GM18502 (cell line): ENCODE measurements around the gene HOXD13.

Source experiments
- ATAC-seq: cut with Tn5 transposase; IDR thresholded peaks from one replicate; pipeline ENCODE4 v1.9.1; 2021; ENCODE audit warnings: mild to moderate bottlenecking; ENCODE audit not compliant: unreplicated experiment, poor library complexity

Gene HOXD13

GRCh38 chr2:176093145-176093897 is 800 bp downstream of the HOXD13 start:
- ATAC-seq: no peak

- no peak for ATAC-seq
These were observed 1.4 kb downstream of the HOXD13 start for GRCh38 chr2:176093898-176094249.

DNA sequence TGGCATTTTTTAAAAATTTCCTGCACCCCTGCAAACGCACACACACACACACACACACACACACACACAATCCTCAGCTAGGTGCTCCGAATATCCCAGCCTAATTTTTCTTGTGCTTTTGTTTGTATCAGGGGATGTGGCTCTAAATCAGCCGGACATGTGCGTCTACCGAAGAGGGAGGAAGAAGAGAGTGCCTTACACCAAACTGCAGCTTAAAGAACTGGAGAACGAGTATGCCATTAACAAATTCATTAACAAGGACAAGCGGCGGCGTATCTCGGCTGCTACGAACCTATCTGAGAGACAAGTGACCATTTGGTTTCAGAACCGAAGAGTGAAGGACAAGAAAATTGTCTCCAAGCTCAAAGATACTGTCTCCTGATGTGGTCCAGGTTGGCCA is 1.8 kb downstream of the HOXD13 start:
- no peak for ATAC-seq

GRCh38 chr2:176095421-176095820 is 2.9 kb downstream of the HOXD13 start:
- ATAC-seq: no peak

GRCh38 chr2:176096243-176096985 is 3.9 kb downstream of the HOXD13 start:
- ATAC-seq: no peak

DNA sequence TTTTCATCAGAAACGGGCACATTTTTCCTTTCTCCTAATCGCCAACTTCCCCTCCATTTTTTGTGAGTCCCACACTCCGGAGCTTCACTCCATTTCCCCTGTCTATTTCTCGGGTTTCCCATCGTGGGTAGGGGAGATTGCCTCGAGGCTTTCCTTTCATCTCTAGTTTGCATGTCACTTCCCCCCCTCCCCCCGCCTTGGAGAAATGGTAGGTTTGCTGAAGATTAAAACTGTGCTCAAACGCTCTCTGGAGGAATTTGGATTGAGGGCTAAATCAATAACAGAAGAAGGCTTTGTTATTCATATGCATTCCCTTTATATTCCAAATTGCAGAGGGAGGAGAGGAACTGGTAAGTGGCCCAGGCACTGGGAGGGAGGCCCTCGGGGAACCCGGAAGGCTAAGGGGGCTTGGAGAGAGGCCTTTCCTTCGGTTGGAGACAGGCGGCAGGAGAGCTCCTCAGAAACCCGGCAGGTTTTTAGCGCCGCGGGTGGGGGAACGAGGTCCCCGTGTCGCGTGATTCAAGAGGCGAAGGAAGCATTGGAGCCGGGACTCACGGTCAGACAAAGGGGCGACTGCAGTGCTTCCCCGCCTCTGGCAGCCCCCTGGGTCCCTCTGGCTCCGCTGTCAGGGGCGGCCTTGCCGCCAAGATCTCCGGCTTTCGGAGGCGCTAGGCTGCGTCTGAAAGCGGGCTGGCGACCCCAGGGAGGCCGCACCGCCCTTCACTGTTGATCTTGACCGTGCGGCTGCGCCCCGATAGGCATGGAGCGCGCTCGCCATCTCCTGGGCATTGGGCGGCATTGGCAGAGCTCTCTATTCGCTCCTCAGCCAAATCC is 4.7 kb downstream of the HOXD13 start:
- ATAC-seq: peak; percentile 79

DNA sequence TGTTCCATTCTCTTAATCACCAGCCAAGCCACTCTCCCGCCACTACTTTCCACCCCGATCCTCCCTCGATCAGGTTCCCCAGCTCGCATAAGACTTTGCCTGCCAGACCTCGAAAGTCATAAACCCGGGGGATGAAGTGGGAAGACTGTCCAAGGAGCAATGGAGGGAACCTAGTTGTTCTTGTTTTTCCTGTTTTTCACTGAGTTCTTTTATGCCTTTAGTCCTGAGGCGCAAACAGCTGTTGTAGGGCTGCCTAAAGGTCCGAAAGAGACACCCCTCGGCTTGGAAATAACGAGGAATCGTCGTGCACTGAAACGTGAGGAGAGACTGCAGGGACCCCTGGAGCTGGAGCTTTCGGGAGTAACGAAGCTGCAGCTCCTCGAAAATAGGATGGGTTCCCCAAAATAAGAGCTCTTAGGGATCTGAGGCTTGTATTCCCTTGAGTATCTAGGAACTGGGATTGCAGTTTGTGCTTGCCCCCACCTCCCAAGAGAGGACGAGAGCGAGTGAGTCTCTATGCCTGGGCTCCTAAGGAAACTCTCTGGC is 5.4 kb downstream of the HOXD13 start:
- no peak for ATAC-seq

DNA sequence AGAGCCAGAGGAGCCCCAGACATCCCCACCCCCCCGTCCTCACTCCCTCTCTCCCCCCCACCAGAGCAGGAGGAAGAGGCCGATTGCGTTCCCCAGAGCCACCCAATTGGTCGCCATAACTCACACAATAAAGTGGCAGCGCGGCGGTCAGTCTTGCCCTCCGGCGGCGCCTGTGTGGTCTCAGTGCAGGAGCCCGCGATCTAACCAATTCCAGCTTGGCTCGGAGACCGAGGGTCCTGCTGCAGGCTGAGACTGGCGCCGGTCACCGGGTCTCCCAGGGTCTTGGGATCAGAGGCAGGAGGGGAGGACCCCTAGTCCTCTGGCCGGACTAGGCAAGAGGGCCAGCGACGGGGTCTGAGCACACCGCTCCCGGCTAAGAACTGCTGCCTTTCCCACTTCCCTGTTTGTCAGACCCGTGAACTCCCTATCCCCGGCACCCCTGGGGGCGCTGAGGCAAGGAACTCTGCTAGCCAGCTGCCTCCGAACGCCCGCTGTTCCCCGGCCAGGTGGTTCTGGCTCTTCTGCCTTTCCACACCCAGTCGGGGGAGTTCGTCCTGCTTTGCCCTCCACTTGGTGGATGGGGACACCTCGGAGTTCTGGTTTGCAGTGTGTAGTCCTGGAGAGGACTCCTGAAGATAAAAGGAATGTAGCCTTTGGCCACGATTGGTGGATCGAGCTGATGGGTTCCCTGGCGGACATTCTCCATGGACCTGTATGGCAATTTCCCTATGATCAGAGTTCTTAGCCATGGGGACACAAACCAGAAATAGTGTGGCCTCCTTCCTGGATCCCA is 6.0 kb downstream of the HOXD13 start:
- ATAC-seq: no peak

GRCh38 chr2:176099159-176099727 is 6.7 kb downstream of the HOXD13 start:
- ATAC-seq: no peak

- ATAC-seq: no peak
These were observed 7.4 kb downstream of the HOXD13 start, which contains the start of gene HOXD12 for GRCh38 chr2:176099728-176100546. TSS of gene HOXD12 (plus strand) at chr2:176099795. CDS start at chr2:176099802, 7 bp downstream.

GRCh38 chr2:176100547-176101140 is 8.1 kb downstream of the HOXD13 start:
- no peak for ATAC-seq

- no peak for ATAC-seq
These were observed 8.8 kb downstream of the HOXD13 start for GRCh38 chr2:176101216-176101830.

DNA sequence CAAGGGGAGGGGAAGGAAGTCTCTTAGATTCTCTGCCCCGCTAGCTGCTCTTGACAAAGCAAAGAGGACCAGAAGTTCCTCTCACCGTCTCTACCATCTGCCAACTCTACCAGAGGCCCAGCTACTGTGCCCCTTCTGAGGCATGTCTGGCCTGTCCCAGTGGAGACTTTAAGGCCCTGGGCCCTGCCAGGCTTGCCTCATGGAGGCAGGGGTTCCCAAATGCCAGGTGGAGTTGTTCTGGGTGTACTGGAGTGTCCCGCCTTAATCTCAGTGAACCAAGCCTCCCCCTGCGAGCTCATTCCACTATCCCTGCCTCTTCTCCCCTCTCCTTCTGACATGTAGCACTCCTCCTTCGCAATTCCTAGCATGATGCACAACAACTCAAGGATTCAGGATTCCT is 9.3 kb downstream of the HOXD13 start:
- ATAC-seq: no peak

DNA sequence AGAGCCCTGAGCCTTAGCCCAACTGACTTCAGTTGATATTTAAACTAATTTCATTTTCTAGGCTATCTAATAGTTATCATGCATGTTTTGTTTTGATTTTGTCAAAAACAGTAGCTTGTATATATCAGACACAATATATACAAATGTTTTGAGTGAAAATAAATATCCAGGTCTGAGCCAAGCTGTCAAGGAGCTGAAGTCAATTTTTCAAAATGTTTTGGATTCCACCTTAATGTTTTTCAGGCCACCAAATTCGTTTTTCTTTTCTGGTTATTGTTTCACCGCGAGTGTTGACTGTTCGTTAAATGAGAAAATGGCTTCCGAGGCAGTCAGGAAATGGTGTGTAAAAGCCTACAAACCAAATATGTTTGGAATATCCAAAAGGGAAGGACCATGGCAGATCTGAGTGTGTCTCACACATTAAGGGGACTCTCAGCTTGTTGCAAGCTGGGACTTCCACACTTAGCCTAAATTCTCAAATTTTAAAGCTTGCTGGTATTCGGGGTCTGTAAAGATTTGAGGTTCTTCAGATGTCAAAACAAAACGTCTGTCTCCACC is 9.9 kb downstream of the HOXD13 start:
- no peak for ATAC-seq

DNA sequence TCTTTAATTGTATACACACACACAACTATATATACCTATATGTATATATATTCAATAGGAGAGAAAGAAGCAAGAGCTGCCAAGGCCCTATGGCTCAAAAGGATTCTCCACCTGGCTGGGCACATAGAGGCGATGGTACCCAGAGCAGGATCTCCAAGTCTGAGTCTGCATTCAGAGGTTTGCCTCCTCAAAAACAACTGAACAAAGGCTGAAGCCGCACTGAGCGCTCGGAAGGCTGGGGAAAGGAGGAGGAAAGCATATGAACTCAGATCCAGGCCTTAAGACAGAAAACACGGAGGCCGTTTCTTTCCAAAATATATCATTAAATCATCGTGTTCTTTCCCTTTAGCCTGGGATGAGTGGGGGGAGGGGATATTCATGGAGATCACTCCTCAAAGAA is 10.7 kb downstream of the HOXD13 start:
- no peak for ATAC-seq

DNA sequence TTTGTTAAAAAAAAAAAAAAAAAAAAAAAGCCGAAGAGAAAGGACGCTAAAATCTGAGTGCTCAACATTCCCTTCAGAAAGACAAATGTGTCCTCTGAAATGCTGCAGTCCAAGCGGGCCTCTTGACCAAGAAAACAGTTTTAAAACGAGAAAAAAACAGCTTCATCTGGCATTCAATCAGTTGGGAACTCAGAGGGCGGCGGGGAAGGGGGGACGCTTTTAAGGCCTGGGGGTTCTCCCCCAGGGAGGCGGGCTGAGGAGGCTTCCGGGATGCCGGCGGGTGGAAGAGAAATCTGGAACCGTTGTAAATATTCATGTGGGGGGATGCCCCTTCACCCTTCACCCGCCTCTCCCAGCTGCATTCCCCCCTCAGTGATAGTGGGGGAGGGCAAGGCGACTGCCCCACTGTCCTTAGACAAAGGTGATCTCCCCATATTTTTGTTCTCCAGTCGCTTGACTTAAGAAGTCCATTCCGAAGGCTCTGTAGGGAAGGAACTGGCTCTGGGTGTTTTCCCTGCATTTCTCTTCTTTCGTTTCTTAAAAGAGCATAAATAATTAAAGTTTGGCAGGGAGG is 11.3 kb downstream of the HOXD13 start:
- no peak for ATAC-seq

DNA sequence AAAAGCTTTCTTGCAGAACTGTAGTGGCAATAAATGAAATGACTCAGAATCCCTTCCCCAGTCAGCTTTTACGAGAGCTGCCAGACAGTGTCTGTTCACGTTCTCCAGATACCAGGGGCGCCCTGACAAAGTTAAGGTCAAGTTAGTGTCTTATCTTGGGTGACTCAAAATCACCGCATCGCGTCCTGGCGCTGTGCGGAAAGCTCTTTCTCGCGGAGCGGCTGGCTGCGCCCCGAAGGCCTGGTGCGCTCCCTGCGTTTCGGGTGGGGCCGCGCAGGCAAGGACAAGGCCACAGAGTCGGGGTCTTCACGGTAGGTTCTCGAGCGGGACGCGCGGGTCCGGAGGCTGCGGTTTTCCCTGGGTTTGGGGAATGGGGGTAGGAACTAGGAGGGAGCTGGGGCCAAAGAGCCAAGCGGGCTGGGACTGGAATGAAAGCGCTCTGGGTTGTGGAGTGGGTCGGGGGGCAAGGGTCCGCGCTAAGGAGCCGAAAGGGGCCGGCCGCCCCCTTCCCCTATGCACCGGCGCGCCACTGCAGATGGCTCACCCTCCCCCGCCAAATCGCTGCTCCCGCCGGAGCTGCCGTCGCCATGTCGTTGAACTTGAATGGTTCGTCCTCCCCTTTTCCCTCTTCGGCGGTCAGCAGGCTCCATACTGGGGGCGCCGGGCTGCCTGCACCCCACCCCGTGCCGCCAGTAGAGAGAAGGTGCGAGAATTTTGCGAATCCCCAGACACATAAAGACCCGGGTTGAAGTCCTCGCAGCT is 12.0 kb downstream of the HOXD13 start:
- no peak for ATAC-seq
